HEK293 (cell line): ENCODE data around the gene TGM6.

ENCODE experiments used
- CTCF ChIA-PET: fragments of 350-600 bp; formaldehyde crosslinking; extraction: SDS; loops from one replicate; lab custom pipeline; 2021; ENCODE audit warnings: antibody characterized with exemption; lab: Yijun Ruan, JAX
- POLR2A ChIA-PET: fragments of 300-600 bp; formaldehyde crosslinking; extraction: SDS; loops from one replicate; lab custom pipeline; 2020; ENCODE audit warnings: antibody characterized with exemption, inconsistent platforms; lab: Yijun Ruan, JAX
- H3K27ac ChIP-seq: fragments of 200-500 bp; sonication (Bioruptor generic); 2 replicates; pipeline ENCODE4 v1.5.1; 2014; ENCODE audit warnings: low read depth, low read length, control low read depth, inconsistent platforms; ENCODE audit errors: extremely low read depth
- H3K36me3 ChIP-seq, 2 experiments: fragments of 200-500 bp in 1 of 2; sonication (Bioruptor generic) in 1 of 2; 1 replicate in 1 of 2; 2 replicates in 1 of 2; pipeline ENCODE4 v1.5.1; 2014 to 2017; ENCODE audit warnings: inconsistent platforms in 2 of 2, low read length in 2 of 2; ENCODE audit not compliant: control insufficient read depth in 2 of 2, insufficient read depth in 1 of 2
- H3K4me1 ChIP-seq: fragments of 200-500 bp; sonication (Bioruptor generic); 2 replicates; pipeline ENCODE4 v1.5.1; 2014; ENCODE audit warnings: mild to moderate bottlenecking, low read length, inconsistent platforms; ENCODE audit not compliant: control insufficient read depth, insufficient read depth
- H3K4me3 ChIP-seq: 2 replicates; pipeline ENCODE4 v1.5.1; 2011; ENCODE audit warnings: low read depth, mild to moderate bottlenecking, control low read depth, low read length, moderate library complexity
- H3K9me3 ChIP-seq: fragments of 200-500 bp; sonication (Bioruptor generic); 2 replicates; pipeline ENCODE4 v1.5.1; 2014; ENCODE audit warnings: low read depth, low read length, inconsistent platforms; ENCODE audit not compliant: control insufficient read depth, insufficient read depth
- HOXA7 ChIP-seq: sonication (generic); formaldehyde crosslinking; IDR thresholded peaks from 2 replicates; pipeline ENCODE4 v1.8.1; 2022; ENCODE audit warnings: missing genetic modification reagents, borderline replicate concordance
- PRDM6 ChIP-seq: fragments of 450-650 bp; formaldehyde crosslinking; IDR thresholded peaks from 2 replicates; pipeline ENCODE4 v1.5.1; 2017; ENCODE audit warnings: missing biosample characterization, missing genetic modification characterization
- ZNF311 ChIP-seq: fragments of 450-650 bp; formaldehyde crosslinking; IDR thresholded peaks from 2 replicates; pipeline ENCODE4 v1.5.1; 2017; ENCODE audit warnings: missing biosample characterization, missing genetic modification characterization, borderline replicate concordance
- ZNF416 ChIP-seq: fragments of 450-650 bp; formaldehyde crosslinking; IDR thresholded peaks from 2 replicates; pipeline ENCODE4 v1.5.1; 2016; ENCODE audit warnings: missing biosample characterization, missing genetic modification characterization
- ZNF560 ChIP-seq: fragments of 450-650 bp; formaldehyde crosslinking; IDR thresholded peaks from 2 replicates; pipeline ENCODE4 v1.5.1; 2017; ENCODE audit warnings: missing biosample characterization, missing genetic modification characterization, borderline replicate concordance
- ZNF600 ChIP-seq: fragments of 450-650 bp; formaldehyde crosslinking; IDR thresholded peaks from 2 replicates; pipeline ENCODE4 v1.5.1; 2016; ENCODE audit warnings: missing biosample characterization, missing genetic modification characterization
- TF ChIP-seq, protein P1 (sequence below): fragments of 450-650 bp; formaldehyde crosslinking; IDR thresholded peaks from 2 replicates; pipeline ENCODE4 v1.5.1; 2016; ENCODE audit warnings: missing biosample characterization, missing genetic modification characterization
- TF ChIP-seq, protein P2 (sequence below): fragments of 450-650 bp; formaldehyde crosslinking; IDR thresholded peaks from 2 replicates; pipeline ENCODE4 v1.5.1; 2016; ENCODE audit warnings: missing biosample characterization, missing genetic modification characterization
- TF ChIP-seq, protein P3 (sequence below): fragments of 450-650 bp; formaldehyde crosslinking; IDR thresholded peaks from 2 replicates; pipeline ENCODE4 v1.5.1; 2016; ENCODE audit warnings: missing biosample characterization, missing genetic modification characterization

TGM6 gene

DNA sequence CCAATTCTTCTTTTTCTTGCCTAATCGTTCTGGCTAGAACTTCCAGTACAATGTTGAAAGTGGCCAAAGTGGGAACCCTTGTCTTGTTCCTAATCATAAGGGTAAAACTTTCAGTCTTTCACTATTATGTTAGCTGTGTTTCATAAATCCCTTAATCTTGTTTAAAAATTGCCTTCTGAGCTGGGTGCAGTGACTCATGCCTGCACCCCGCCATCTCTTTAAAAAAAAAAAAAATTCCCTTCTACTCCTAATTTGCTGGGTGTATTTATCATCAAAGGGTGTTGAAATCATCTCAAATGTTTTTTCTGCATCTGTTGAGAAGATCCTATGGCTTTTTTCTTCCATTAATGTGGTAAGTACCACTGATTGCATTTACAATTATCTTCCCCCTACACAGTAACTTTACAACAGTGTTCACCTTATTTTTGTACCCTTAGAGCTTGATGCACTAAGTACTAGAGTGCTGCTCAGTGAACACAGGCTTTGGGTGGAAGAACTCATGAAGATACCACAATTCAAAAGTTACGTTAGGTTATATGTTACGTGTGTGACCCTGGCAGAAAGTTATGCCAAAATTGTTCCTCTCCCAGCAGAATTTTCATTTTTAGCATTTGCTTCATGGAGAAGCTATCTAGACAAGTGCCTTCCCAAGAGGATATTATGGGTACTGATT is 80.2 kb downstream of the TGM6 start:
- Histone ChIP-seq H3K9me3 (no peaks in the 10 kb centered on the region), H3K4me1 (no peaks in the 10 kb centered on the region), H3K36me3 (peaks cover 56 to 62% of the 10 kb centered on the region in 2 experiments), H3K4me3 (no peak overlapping the region), H3K27ac (no peak overlapping the region)
- TF ChIP-seq ZNF416 (tag by site-specific recombination), result no peak
- 0 out of 2 replicates have a peak, but pooled peaks have one; percentile 40 for TF ChIP-seq ZNF600 (tag by site-specific recombination)
- TF ChIP-seq, protein P1, sequence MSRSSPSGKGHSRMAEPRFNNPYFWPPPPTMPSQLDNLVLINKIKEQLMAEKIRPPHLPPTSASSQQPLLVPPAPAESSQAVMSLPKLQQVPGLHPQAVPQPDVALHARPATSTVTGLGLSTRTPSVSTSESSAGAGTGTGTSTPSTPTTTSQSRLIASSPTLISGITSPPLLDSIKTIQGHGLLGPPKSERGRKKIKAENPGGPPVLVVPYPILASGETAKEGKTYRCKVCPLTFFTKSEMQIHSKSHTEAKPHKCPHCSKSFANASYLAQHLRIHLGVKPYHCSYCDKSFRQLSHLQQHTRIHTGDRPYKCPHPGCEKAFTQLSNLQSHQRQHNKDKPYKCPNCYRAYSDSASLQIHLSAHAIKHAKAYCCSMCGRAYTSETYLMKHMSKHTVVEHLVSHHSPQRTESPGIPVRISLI (tag by site-specific recombination), result 0 out of 2 replicates have a peak, but pooled peaks have one; percentile 15
- ChIA-PET CTCF (interaction anchor here (0.7 to 2.0 kb wide), 6 partner anchors 9 to 356 kb away, joined by 3 to 13 read pairs (median 6); no protein-coding TSS in a partner anchor), POLR2A (interaction anchor here (1.0 to 7.6 kb wide), 2 partner anchors 9 to 253 kb away, joined by 3 to 51 read pairs; partner anchors contain the start of gene SNRPB)

- Histone ChIP-seq H3K9me3 (no peaks in the 10 kb centered on the region), H3K4me1 (no peaks in the 10 kb centered on the region), H3K4me3 (no peak overlapping the region), H3K36me3 (peaks cover 72 to 78% of the 10 kb centered on the region in 2 experiments)
- CTCF ChIA-PET, result interaction anchor here (0.6 to 2.0 kb wide), 3 partner anchors 9 to 1350 kb away, joined by 3 to 12 read pairs (median 4); no protein-coding TSS in a partner anchor
- TF ChIP-seq, protein P2, sequence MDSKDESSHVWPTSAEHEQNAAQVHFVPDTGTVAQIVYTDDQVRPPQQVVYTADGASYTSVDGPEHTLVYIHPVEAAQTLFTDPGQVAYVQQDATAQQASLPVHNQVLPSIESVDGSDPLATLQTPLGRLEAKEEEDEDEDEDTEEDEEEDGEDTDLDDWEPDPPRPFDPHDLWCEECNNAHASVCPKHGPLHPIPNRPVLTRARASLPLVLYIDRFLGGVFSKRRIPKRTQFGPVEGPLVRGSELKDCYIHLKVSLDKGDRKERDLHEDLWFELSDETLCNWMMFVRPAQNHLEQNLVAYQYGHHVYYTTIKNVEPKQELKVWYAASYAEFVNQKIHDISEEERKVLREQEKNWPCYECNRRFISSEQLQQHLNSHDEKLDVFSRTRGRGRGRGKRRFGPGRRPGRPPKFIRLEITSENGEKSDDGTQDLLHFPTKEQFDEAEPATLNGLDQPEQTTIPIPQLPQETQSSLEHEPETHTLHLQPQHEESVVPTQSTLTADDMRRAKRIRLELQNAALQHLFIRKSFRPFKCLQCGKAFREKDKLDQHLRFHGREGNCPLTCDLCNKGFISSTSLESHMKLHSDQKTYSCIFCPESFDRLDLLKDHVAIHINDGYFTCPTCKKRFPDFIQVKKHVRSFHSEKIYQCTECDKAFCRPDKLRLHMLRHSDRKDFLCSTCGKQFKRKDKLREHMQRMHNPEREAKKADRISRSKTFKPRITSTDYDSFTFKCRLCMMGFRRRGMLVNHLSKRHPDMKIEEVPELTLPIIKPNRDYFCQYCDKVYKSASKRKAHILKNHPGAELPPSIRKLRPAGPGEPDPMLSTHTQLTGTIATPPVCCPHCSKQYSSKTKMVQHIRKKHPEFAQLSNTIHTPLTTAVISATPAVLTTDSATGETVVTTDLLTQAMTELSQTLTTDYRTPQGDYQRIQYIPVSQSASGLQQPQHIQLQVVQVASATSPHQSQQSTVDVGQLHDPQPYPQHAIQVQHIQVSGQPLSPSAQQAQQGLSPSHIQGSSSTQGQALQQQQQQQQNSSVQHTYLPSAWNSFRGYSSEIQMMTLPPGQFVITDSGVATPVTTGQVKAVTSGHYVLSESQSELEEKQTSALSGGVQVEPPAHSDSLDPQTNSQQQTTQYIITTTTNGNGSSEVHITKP (tag by site-specific recombination), result peak; percentile 74
- TF ChIP-seq ZNF311 (tag by site-specific recombination), result no peak
- no peak for TF ChIP-seq ZNF560 (tag by site-specific recombination)
- TF ChIP-seq HOXA7, result no peak
- no peak for TF ChIP-seq PRDM6 (tag by site-specific recombination)
- TF ChIP-seq, protein P3, sequence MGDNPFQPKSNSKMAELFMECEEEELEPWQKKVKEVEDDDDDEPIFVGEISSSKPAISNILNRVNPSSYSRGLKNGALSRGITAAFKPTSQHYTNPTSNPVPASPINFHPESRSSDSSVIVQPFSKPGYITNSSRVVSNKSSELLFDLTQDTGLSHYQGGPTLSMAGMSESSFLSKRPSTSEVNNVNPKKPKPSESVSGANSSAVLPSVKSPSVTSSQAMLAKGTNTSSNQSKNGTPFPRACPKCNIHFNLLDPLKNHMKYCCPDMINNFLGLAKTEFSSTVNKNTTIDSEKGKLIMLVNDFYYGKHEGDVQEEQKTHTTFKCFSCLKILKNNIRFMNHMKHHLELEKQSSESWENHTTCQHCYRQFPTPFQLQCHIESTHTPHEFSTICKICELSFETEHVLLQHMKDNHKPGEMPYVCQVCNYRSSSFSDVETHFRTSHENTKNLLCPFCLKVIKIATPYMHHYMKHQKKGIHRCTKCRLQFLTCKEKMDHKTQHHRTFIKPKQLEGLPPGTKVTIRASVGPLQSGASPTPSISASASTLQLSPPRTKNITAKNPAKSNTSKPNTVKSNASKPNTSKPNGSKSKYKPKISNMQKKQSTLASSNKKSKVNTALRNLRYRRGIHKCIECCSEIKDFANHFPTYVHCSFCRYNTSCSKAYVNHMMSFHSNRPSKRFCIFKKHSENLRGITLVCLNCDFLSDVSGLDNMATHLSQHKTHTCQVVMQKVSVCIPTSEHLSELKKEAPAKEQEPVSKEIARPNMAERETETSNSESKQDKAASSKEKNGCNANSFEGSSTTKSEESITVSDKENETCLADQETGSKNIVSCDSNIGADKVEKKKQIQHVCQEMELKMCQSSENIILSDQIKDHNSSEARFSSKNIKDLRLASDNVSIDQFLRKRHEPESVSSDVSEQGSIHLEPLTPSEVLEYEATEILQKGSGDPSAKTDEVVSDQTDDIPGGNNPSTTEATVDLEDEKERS, result no peak
- TF ChIP-seq, all 188 proteins: peak for 1
- POLR2A ChIA-PET, result interaction anchor here (0.7 to 7.6 kb wide), 3 partner anchors 7 to 221 kb away, joined by 3 to 51 read pairs (median 3); partner anchors contain the start of gene SNRPB
- H3K27ac ChIP-seq, result no peak overlapping the region; the same call in 1 of the 2 replicates
Measured at GRCh38 chr20:2462484-2462883, 81.8 kb downstream of the TGM6 start.
